OCI-LY7 (cell line): ENCODE data around the gene FUT8.

Source experiments
- EZH2phosphoT487 ChIP-seq: fragments of 200-600 bp; sonication (generic); IDR thresholded peaks from 2 replicates; pipeline ENCODE4 v1.6.1; 2018; ENCODE audit warnings: low read depth, borderline replicate concordance, mild to moderate bottlenecking, mixed run types, antibody characterized with exemption, low read length, moderate library complexity, mixed read lengths
- TF ChIP-seq, protein P1 (sequence below): fragments of 200-600 bp; sonication (generic); conservative IDR thresholded peaks from 2 replicates; pipeline ENCODE4 v1.5.1; 2014; ENCODE audit warnings: mild to moderate bottlenecking, antibody characterized with exemption, low read length, moderate library complexity, mixed read lengths

DNA sequence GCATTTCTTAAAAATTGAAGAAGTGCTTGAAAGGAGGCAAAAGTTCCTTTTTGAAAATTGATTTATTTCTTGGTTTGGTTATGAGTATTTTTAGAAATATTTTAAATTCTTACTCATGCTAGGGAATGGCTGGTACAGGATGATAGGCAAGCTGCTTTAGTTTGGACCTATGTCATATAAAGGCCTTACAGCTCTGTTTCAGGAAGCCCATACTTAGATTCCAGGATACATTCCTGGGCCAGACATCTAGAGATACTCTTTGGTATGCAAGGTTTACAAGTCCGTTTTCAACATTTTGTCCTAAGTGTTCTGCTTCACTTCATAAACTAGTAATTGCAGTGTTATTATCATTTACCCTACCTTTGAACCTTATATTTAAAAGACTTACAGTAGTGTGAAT, 186.8 kb downstream of the FUT8 start:
- TF ChIP-seq, protein P1, sequence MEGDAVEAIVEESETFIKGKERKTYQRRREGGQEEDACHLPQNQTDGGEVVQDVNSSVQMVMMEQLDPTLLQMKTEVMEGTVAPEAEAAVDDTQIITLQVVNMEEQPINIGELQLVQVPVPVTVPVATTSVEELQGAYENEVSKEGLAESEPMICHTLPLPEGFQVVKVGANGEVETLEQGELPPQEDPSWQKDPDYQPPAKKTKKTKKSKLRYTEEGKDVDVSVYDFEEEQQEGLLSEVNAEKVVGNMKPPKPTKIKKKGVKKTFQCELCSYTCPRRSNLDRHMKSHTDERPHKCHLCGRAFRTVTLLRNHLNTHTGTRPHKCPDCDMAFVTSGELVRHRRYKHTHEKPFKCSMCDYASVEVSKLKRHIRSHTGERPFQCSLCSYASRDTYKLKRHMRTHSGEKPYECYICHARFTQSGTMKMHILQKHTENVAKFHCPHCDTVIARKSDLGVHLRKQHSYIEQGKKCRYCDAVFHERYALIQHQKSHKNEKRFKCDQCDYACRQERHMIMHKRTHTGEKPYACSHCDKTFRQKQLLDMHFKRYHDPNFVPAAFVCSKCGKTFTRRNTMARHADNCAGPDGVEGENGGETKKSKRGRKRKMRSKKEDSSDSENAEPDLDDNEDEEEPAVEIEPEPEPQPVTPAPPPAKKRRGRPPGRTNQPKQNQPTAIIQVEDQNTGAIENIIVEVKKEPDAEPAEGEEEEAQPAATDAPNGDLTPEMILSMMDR: no peak
- TF ChIP-seq EZH2phosphoT487: no peak
